ENCODE data around the gene SLC10A3. TPM values are rescaled to one million over a fixed set of nuclear protein-coding genes. Genes with fewer than 3 reads are reported as not detected.
A peak's percentile ranks its signal among the peaks of the same experiment; 100 is the strongest.

The SLC10A3 gene
- total RNA-seq, 1 experiment from 2014 or later, result 42.1 TPM

- Histone ChIP-seq H3K36me3 (ENCODE audit: low read depth, low read length) (peaks cover 10% of the 10 kb centered on the region; the same call in 1 of the 2 replicates), H3K9me3 (ENCODE audit: low read length) (no peaks in the 10 kb centered on the region), H3K27ac (ENCODE audit: low read length) (no peak overlapping the region), H3K4me3 (ENCODE audit: low read length) (no peak overlapping the region), H3F3A (ENCODE audit: low read length, unreplicated experiment) (no peaks in the 10 kb centered on the region), H4K20me1 (ENCODE audit: low read length) (no peaks in the 10 kb centered on the region), H3K9me2 (replicated peaks; ENCODE audit: low read length) (no peaks in the 10 kb centered on the region), H3K4me2 (ENCODE audit: low read length) (no peak overlapping the region), H3K9ac (ENCODE audit: low read length) (no peak overlapping the region), H2AFZ (ENCODE audit: low read length) (no peak overlapping the region), H3K79me2 (ENCODE audit: low read length) (peaks cover 16% of the 10 kb centered on the region), H3K27me3 (ENCODE audit: low read length) (no peaks in the 10 kb centered on the region), H3K4me1 (ENCODE audit: insufficient read depth, low read length) (peaks cover 23% of the 10 kb centered on the region)
- intact Hi-C loops (cut with micrococcal nuclease), result no loop called here
- TF ChIP-seq EZH2 (IDR thresholded peaks at IDR 0.05; ENCODE audit: low read length, unreplicated experiment) (no peak), EZH2phosphoT487 (IDR thresholded peaks at IDR 0.05; ENCODE audit: borderline replicate concordance, low read length) (no peak)
- TF ChIP-seq, protein P1, sequence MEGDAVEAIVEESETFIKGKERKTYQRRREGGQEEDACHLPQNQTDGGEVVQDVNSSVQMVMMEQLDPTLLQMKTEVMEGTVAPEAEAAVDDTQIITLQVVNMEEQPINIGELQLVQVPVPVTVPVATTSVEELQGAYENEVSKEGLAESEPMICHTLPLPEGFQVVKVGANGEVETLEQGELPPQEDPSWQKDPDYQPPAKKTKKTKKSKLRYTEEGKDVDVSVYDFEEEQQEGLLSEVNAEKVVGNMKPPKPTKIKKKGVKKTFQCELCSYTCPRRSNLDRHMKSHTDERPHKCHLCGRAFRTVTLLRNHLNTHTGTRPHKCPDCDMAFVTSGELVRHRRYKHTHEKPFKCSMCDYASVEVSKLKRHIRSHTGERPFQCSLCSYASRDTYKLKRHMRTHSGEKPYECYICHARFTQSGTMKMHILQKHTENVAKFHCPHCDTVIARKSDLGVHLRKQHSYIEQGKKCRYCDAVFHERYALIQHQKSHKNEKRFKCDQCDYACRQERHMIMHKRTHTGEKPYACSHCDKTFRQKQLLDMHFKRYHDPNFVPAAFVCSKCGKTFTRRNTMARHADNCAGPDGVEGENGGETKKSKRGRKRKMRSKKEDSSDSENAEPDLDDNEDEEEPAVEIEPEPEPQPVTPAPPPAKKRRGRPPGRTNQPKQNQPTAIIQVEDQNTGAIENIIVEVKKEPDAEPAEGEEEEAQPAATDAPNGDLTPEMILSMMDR (conservative IDR thresholded peaks at IDR 0.05; ENCODE audit: low read depth, low read length), result no peak
- DNase-seq (no peak), ATAC-seq (no peak)
- BruUV-seq (replicated peaks), result no TSS peak
- CTCF ChIA-PET, result no interaction called here
- POLR2A ChIA-PET (ENCODE audit: unreplicated experiment), result no interaction called here
Measured at GRCh38 chrX:154446430-154446829, 44.0 kb downstream of the SLC10A3 start.

DNA sequence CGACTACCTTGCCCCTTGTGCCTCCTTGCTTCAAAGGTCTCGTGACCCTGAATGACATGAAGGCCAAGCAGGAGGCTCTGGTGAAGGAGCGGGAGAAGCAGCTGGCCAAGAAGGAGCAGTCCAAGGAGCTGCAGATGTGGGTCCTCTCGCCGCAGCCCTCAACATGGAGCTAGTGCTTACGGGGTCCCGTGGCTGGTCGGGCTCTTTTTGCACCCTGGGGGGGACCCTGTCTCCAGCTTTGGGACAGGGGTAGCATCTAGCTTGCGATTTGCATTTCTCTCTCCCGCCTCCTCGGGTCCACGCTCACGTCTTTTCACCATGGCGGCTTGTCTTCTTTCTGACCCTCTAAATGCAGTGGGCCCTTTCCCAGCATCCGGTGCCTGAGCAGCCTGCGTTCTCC, 44.7 kb downstream of the SLC10A3 start:
- POLR2A ChIA-PET (ENCODE audit: unreplicated experiment), result no interaction called here
- DNase-seq (no peak), ATAC-seq (no peak)
- no peak overlapping the region for H3K9ac ChIP-seq (ENCODE audit: low read length)
- H2AFZ ChIP-seq (ENCODE audit: low read length), result no peak overlapping the region
- peaks cover 23% of the 10 kb centered on the region for H3K4me1 ChIP-seq (ENCODE audit: insufficient read depth, low read length)
- no peak overlapping the region for H3K4me2 ChIP-seq (ENCODE audit: low read length)
- CTCF ChIA-PET, result no interaction called here
- H3K9me2 ChIP-seq (replicated peaks; ENCODE audit: low read length), result no peaks in the 10 kb centered on the region
- peaks cover 18% of the 10 kb centered on the region for H3K79me2 ChIP-seq (ENCODE audit: low read length)
- H3K36me3 ChIP-seq (ENCODE audit: low read depth, low read length), result peaks cover 10% of the 10 kb centered on the region; the same call in 1 of the 2 replicates
- H3K27ac ChIP-seq (ENCODE audit: low read length), result no peak overlapping the region
- intact Hi-C loops (cut with micrococcal nuclease), result no loop called here
- no peaks in the 10 kb centered on the region for H4K20me1 ChIP-seq (ENCODE audit: low read length)
- BruUV-seq (replicated peaks), result no TSS peak
- H3F3A ChIP-seq (ENCODE audit: low read length, unreplicated experiment), result no peaks in the 10 kb centered on the region
- no peak for TF ChIP-seq EZH2phosphoT487 (IDR thresholded peaks at IDR 0.05; ENCODE audit: borderline replicate concordance, low read length)
- no peak for TF ChIP-seq EZH2 (IDR thresholded peaks at IDR 0.05; ENCODE audit: low read length, unreplicated experiment)
- TF ChIP-seq, protein P1 (conservative IDR thresholded peaks at IDR 0.05; ENCODE audit: low read depth, low read length), result no peak
- H3K4me3 ChIP-seq (ENCODE audit: low read length), result no peak overlapping the region
- H3K9me3 ChIP-seq (ENCODE audit: low read length), result no peaks in the 10 kb centered on the region
- H3K27me3 ChIP-seq (ENCODE audit: low read length), result no peaks in the 10 kb centered on the region

DNA sequence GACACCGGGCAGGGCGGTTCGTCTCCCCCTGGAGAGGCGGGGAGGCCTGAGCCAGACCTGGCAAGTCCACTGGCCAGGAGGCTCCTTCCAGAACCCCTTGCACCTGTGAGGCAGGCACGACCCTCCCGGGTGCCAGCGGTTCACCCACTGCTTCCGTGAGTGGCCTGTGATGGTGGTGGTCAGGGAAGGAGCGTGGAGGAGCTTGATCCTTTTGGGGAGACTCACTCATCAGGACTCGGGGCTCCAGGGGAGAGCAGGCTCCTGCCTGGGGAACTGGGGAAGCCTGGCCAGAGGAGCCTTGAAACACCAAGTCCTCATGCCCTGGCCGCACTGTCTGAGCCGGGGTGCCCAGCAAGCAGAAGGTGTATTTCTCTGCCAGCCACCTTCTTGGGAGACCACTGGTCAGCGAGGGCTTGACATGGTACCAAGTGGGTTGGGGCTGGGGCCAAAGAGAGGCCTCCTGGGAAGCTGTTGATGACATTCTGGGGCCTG, 45.6 kb downstream of the SLC10A3 start:
- no peaks in the 10 kb centered on the region for H3F3A ChIP-seq (ENCODE audit: low read length, unreplicated experiment)
- POLR2A ChIA-PET (ENCODE audit: unreplicated experiment), result no interaction called here

More for the DNA sequence above, 45.6 kb downstream of the SLC10A3 start:
- Histone ChIP-seq H3K27me3 (ENCODE audit: low read length) (no peaks in the 10 kb centered on the region), H3K9me2 (replicated peaks; ENCODE audit: low read length) (no peaks in the 10 kb centered on the region), H3K9ac (ENCODE audit: low read length) (peak overlapping the region; percentile 85), H2AFZ (ENCODE audit: low read length) (peak overlapping the region; percentile 74; the same call in 1 of the 2 replicates), H3K9me3 (ENCODE audit: low read length) (no peaks in the 10 kb centered on the region), H3K4me1 (ENCODE audit: insufficient read depth, low read length) (peaks cover 23% of the 10 kb centered on the region), H3K4me2 (ENCODE audit: low read length) (peak overlapping the region; percentile 93), H3K79me2 (ENCODE audit: low read length) (peaks cover 27% of the 10 kb centered on the region), H3K4me3 (ENCODE audit: low read length) (peak overlapping the region; percentile 93), H3K36me3 (ENCODE audit: low read depth, low read length) (peaks cover 4% of the 10 kb centered on the region; the same call in 1 of the 2 replicates), H3K27ac (ENCODE audit: low read length) (no peak overlapping the region), H4K20me1 (ENCODE audit: low read length) (no peaks in the 10 kb centered on the region)
- no peak for TF ChIP-seq EZH2 (IDR thresholded peaks at IDR 0.05; ENCODE audit: low read length, unreplicated experiment)
- no peak for TF ChIP-seq EZH2phosphoT487 (IDR thresholded peaks at IDR 0.05; ENCODE audit: borderline replicate concordance, low read length)
- TF ChIP-seq, protein P1 (conservative IDR thresholded peaks at IDR 0.05; ENCODE audit: low read depth, low read length), result no peak
- CTCF ChIA-PET, result no interaction called here
- DNase-seq (no peak), ATAC-seq (no peak)
- BruUV-seq (replicated peaks), result no TSS peak
- intact Hi-C loops (cut with micrococcal nuclease), result loop anchor here (5.0 kb wide), 1 partner anchor 32 kb away; the partner anchor contains the start of gene LAGE3

Data from PC-3 (cell line).